HG03460 (cell line): Measurements from ENCODE around the gene NCAPH2.

Source experiments
- ATAC-seq: cut with Tn5 transposase; IDR thresholded peaks from one replicate; pipeline ENCODE4 v1.9.1; 2021; ENCODE audit not compliant: unreplicated experiment

NCAPH2 gene

GRCh38 chr22:50546326-50547262 is 38.6 kb downstream of the NCAPH2 start:
- no peak for ATAC-seq

DNA sequence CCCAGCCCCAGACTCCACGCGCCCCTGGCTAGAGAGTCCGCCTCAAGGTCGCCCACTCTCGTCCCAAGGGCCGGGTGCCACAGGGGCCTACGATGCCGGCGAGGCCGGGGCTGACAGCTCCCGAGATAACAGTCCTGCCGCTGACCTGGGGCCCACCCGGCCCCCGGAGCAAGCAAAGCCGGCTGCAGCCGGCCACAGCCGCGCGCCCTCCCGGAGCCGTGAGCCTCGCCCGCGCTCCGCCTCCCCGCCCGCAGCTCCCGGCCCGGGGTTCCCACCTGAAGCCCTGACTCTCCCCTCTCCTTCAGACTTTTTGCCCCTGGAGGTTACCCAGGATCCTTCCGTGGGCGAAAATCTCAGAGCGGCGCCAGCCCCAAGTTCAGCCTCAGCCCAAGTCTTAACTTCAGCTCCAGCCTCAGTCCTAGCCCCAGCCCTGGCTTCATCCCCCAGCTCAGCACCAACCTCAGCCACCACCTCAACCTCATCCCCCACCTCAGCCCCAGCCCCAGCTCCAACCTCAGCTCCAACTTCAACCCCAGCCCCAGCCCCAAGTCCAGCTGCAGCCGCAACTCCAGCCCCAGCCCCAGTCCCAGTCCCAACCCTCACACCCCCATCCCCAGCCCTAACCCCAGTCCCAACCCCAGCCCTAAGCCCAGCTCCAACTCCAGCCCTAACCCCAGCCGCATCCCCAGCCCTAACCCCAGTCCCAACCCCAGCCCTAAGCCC is 39.4 kb downstream of the NCAPH2 start:
- no peak for ATAC-seq

DNA sequence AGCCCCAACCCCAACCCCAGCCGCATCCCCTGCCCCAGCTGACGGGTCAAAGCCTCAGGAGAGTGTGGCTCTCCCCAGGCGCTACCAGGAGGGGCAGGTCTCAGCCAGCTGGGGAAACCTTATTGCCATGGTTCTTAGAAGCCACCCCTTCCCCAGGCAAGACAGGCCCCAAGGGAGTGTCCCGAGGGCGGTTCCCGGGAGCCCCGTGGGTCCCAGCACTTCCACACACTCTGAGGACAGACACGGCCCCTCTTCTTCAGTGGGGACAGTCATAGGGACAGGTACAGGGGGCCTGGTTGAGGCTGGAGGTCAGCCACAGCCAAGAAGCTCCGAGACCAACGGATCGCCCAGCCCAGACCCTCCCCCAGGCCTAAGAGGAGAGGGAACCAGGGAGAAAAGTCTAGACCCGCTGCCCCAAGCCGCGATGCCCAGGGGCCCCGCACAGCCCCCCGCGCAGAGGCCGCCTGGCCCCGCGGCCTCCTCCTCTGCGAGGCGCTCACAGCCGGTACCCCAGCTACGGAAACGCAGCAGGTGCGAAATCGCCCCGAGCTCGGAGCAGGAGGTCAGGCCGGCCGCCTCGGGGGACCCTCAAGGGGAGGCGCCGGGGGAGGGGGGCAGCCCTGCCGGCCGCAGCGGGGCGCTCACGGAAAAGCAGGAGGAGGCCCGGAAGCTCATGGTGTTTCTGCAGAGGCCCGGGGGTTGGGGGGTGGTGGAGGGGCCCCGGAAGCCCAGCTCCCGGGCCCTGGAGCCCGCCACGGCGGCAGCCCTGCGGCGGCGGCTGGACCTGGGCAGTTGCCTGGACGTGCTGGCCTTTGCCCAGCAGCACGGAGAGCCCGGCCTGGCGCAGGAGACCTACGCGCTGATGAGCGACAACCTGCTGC is 40.3 kb downstream of the NCAPH2 start:
- no peak for ATAC-seq

- ATAC-seq, result no peak
These were observed 41.1 kb downstream of the NCAPH2 start for GRCh38 chr22:50548921-50549790.

DNA sequence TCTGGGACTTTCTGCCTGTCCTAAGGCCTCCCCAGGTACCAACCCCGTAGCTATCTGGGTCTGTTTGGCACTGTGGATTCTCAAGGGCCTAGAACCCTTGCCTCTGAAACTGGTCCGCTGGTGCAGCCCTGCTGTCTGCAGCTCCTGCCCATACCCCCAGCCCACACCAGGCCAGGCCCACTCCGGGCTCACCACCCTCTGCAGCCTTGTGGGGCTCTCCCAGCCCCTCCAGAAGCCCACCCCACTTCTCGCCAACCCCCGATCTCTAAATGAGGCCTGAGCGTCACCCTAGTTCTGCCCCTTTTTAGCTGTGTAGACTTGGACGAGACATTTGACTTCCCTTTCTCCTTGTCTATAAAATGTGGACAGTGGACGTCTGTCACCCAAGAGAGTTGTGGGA is 42.4 kb downstream of the NCAPH2 start:
- no peak for ATAC-seq

GRCh38 chr22:50551160-50551752 is 43.2 kb downstream of the NCAPH2 start:
- no peak for ATAC-seq

DNA sequence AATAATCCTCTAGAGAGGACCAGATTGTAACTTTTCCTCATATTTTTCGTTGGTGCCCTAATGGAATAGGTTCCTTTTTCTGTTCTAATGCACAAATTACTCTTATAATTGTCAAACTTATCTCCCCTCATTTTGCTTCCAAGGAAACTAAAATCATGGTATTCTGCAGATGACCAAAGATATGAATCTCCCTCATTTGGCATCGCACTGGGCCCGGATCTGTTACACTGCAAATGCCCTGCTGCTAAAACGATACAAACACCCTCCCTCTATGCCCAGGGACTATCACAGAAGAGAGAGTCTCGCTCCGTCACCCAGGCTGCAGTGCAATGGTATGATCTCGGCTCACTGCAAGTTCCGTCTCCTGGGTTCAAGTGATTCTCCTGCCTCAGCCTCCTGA is 45.3 kb downstream of the NCAPH2 start:
- no peak for ATAC-seq

DNA sequence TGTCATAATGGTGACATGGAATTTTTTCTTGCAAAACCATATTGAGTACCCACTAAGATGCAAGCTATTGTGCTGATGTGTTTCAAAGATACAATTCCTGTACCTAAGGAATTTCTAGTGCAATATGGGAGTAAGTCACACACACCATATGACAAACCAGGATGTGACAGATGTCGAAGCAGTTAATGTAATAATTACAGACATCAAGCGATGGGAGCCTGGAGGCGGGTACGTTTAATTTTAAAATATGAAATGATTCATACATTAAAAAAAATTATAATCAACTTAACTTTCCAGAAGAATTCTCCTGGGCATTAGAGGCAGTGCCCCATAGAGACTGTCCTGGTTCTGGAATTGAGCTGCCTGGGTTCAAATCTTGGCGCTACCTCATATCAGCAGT is 48.7 kb downstream of the NCAPH2 start:
- ATAC-seq, result no peak

GRCh38 chr22:50560034-50560433 is 52.0 kb downstream of the NCAPH2 start:
- ATAC-seq, result no peak

DNA sequence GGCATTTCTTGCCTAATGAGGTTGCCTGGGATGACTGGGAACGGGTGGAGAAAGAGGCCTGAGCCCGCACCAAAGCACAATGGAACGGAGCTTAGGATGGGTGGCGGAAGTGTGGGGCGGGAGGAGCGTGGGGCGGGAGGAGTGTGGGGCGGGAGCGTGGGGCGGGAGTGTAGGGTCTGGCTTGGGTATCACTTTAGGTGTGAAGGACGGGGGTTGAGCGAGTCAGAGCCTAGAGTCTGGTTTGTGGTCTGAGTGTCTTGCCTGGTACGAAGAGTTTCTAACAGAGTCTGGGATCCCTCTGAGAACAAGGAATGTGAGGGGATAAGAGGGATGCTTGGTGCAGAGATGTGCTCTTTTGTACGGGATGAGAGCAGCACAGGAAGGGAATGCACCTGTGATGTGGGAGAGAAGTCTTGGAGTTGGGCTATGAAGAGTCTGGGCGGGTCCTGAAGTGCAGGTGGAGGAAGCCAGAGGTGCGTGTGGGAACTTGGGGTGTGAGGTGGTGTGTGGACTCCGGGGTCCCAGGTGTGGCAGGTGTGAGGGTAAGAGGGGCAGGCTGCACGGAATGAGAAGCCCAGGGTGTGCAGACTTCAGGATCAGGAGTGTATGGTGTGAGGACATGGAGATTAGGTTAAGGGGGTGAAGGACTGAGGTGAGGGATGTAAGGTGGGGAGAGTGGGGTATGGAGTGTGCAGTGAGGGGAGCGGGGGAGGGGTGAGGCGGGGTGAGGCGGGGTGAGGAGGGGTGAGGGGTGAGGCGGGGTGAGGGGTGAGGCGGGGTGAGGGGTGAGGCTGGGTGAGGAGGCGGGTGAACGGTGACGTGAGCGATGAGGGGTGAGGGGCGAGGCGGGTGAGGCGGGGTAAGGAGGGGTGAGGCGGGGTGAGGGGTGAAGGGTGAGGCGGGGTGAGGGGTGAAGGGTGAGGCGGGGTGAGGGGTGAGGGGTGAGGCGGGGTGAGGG is 53.7 kb downstream of the NCAPH2 start:
- ATAC-seq, result no peak

- ATAC-seq, result peak; percentile 91
These were observed 54.7 kb downstream of the NCAPH2 start, which contains the start of gene SYCE3 for GRCh38 chr22:50562523-50563412. Gene SYCE3 (minus strand): TSS chr22:50562919. CDS start chr22:50556405, 6,514 bp downstream.

DNA sequence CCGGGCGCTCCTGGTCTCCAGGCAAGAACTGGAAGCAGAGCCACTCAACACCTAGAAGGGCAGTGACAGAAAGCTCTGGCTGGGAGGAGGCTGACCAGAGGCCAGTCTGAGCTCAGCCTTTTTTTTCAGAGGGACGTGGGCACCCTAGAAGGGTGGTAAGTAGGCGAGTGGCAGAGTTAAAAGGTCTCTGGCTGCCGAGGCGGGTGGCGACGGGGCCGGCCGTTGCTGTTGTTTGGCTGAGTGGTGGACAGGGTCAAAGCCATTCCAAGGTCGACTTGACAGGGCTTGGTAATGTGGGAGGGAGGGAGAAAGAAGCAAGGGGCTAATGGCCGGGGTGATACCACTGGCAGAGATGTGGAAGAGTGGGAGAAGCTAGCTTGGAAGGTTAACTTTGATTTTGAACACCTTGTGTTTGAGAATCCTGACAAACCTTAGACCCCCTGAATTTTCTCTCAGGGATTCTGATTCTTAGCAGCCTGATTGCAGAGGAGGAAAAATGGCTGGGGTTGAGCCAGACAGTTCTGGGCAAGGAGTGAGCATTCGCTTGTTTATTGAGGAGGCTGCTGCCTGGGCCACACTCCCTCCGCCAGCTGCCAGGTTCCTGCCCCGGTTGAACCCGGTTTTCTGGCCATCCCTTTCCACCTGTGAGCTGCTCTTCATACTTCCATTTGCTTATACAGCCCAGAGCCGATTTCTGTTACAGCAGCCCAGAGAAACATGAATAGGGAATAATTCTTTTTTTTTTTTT is 55.6 kb downstream of the NCAPH2 start:
- ATAC-seq, result no peak

GRCh38 chr22:50564289-50564688 is 56.3 kb downstream of the NCAPH2 start:
- no peak for ATAC-seq

GRCh38 chr22:50567721-50568252 is 59.8 kb downstream of the NCAPH2 start:
- no peak for ATAC-seq

DNA sequence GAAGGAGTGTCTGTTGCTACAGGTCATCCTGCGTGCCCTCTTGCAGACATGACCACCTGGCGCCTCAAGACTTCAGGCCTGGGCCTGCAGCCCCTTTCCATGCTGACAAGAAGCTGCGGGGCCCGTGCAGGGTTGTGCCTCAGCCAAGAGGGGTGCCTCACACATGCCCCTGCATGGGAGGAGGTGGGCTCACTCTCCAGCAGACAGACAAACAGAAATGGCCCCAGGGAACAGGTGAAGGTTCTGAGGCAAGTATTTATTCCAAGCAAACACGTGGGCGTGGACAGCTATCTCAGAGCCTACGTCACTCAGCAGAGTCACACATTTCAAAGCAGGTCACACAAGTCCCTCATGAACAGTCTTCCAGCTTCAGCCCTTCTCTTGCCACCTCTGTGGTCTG is 60.6 kb downstream of the NCAPH2 start:
- no peak for ATAC-seq

GRCh38 chr22:50569041-50569459 is 61.0 kb downstream of the NCAPH2 start:
- no peak for ATAC-seq
